22Rv1 (cell line): ENCODE results near the gene ABCC8.

ENCODE experiments used
- ZFX ChIP-seq: fragments of 450-650 bp; IDR thresholded peaks from 2 replicates; pipeline ENCODE4 v1.6.1; 2017; ENCODE audit warnings: antibody characterized with exemption, borderline replicate concordance
- TF ChIP-seq, protein P1 (sequence below): fragments of 450-650 bp; IDR thresholded peaks from 2 replicates; pipeline ENCODE4 v1.5.1; 2017; ENCODE audit warnings: mild to moderate bottlenecking

DNA sequence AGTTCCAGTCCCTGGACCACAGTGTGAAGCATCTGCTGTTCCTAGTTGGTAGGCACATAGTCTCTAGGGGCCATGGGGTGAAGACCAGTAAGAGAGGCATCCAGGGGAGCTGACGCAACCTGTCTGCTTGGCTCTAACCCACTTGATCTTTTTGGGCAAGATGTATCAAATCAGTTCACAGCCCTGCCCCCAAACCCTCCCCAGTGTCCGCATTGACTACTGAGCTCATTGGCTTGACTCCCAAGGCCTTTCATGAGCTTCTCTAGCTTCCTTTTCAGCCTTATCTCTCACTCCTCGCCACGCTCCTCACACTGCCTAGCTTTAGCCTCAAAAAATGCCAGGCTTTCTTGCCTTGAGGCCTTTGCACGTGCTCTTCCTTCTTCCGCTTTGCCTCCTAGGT, 29.7 kb upstream of the ABCC8 start:
- TF ChIP-seq, protein P1, sequence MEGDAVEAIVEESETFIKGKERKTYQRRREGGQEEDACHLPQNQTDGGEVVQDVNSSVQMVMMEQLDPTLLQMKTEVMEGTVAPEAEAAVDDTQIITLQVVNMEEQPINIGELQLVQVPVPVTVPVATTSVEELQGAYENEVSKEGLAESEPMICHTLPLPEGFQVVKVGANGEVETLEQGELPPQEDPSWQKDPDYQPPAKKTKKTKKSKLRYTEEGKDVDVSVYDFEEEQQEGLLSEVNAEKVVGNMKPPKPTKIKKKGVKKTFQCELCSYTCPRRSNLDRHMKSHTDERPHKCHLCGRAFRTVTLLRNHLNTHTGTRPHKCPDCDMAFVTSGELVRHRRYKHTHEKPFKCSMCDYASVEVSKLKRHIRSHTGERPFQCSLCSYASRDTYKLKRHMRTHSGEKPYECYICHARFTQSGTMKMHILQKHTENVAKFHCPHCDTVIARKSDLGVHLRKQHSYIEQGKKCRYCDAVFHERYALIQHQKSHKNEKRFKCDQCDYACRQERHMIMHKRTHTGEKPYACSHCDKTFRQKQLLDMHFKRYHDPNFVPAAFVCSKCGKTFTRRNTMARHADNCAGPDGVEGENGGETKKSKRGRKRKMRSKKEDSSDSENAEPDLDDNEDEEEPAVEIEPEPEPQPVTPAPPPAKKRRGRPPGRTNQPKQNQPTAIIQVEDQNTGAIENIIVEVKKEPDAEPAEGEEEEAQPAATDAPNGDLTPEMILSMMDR, result no peak
- no peak for TF ChIP-seq ZFX
